NCI-H2196 treated with DMSO at 0.1 percent for 48 hours (cell line): ENCODE data around the gene CHRNA3.
"Not testable (repeated sequence)": the region's sequence is repeated elsewhere in the genome, so short reads cannot be mapped to it uniquely, and the experiment has no call there.

Experiments used
- DNase-seq: peaks from one replicate; lab custom pipeline; 2025; ENCODE audit not compliant: unreplicated experiment; lab: John Stamatoyannopoulos, UW

CHRNA3 gene

DNA sequence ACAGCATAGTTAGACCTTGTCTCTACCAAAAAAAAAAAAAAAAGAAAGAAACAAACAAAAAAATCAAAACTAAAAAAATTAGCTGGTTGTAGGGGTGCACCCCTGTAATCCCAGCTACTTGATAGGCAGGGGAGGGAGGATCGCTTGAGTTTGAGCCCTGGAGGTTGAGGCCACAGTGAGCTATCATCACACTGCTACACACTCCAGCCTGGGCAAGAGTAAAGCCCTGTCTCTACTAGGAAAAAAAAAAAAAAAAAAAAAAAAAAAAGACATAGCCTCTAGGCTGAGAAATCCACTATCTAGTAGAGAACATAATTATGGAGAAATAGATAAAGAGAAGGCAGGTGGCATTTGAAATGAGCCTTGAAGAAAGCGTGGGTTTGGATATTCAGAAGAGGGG, 57.7 kb downstream of the CHRNA3 start:
- DNase-seq = no peak

DNA sequence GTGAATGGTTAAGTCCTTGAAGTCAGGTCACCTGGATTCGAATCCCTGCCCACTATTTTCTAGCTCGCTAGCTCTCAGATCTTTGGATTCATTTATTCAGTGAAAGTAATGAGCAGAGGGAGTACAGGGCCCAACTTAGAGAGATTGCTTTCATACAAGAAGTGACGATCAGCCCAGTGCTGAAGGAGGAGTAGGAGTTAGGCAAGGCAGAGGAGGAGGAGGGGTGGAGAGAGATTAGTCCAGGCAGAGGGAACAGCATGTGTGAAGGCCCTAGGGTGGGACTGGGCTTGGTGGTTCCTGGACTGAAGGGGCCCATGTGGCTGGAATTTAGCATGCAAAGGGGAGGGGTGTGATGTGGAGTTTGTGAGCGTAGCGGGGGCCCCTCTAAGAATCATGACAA, 59.3 kb downstream of the CHRNA3 start:
- DNase-seq = no peak

DNA sequence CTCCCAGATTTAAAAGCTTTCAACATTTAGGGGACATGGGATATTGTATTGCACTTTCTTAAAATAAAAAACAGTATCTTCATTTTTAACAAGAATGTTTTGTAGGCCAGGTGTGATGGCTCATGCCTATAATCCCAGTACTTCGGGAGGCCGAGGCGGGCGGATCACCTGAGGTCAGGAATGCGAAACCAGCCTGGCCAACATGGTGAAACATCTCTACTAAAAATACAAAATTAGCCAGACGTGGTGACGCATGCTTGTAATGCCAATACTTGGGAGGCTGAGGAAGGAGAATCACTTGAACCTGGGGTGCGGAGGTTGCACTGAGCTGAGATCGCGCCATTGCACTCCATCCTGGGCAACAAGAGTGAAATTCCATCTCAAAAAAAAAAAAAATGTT, 60.6 kb downstream of the CHRNA3 start:
- DNase-seq = not testable (repeated sequence)

DNA sequence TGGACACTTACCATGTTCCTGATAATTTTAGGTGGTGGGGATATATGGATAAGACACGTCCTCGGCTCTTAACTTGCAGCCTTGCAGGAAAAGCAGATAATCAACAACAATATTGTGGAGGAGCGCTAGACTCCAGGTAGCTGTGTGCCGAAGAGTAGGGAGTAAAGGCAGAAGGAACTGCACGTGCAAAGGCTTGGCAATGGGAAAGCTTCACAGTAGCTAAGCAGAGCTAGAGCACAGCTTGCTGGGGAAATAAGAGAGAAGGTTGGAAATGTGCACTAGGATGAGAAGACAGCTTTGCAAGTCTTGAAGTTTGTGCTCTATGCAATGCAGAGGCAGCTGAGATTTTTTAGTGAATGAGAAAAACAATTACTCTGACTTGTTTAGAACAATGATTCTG, 68.2 kb downstream of the CHRNA3 start:
- no peak for DNase-seq

DNA sequence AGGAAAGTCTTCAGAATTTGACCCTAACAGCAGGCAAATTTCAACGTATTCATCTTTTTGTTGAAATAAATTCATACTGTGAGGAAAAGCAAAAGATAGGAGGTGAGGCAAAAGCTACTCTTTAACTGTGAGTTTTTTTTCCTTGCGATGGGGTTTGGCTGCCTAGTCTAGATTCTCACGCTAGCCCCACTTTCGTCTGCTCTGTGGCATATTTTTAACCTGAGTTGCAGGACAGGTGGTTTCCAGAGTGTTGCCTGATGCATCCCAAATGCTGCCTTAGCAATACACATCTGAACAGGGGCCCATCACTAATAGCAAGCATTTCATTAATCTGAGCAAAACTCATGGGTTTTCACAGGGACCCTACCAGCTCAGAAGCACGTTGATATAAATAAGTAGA, 68.9 kb downstream of the CHRNA3 start:
- no peak for DNase-seq

DNA sequence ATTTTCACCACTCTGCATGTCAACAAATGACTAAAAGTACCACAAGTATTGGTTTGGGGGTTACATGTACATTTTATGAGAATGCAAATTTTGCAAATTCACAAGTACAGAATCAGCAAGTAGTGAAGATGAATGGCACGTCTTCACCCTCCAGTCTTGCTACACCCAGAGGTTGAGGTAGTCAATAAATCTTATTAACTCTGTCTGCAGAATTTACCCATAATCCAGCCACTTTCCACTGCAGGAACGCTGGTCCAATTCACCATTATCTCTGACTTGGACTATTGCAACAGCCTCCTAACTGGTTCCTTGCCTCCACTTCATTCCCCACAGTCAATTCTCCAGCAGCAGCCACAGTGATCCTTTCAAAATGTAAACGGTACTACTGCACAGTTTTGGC, 70.0 kb downstream of the CHRNA3 start:
- DNase-seq = no peak

DNA sequence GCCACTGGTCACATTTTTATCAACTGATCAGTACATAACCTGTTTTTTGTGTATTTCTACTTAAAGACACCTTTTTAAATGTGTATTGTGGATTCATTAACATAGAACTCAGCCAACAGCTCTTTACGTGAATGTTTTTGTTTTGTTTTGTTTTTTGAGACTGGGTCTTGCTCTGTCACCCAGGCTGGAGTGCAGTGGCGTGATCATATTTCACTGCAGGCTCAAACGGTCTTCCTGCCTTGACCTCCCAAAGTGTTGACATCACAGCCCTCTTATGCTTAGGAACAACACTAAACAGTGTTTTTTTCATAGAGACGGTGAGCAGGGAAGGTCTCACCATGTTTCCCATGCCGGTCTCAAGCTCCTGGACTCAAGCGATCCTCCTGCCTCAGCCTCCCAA, 70.6 kb downstream of the CHRNA3 start:
- no peak for DNase-seq
